B cell (primary cell): ENCODE measurements around the gene ZNF764. TPM values are rescaled to one million over a fixed set of nuclear protein-coding genes. Genes with fewer than 3 reads are reported as not detected.

Source experiments
- ATAC-seq: fragments of 200-7000 bp; cut with Tn5 transposase; one replicate; pipeline ENCODE4 v1.10.0; 2021; ENCODE audit warnings: low read depth, mild to moderate bottlenecking, moderate number of reproducible peaks, moderate library complexity
- CTCF ChIA-PET: fragments of 350-600 bp; sonication (Branson Sonifier 250); formaldehyde crosslinking; loops from one replicate; lab custom pipeline; 2021; ENCODE audit warnings: antibody characterized with exemption, inconsistent platforms; lab: Charles Lee
- POLR2A ChIA-PET: fragments of 350-600 bp; sonication (Branson Sonifier 250); formaldehyde crosslinking; loops from one replicate; lab custom pipeline; 2021; ENCODE audit warnings: antibody characterized with exemption; lab: Charles Lee
- DNase-seq: peaks from one replicate; pipeline ENCODE4 v3.0.0; 2013
- H2AFZ ChIP-seq: 2 replicates; pipeline ENCODE4 v1.6.1; 2012; ENCODE audit warnings: mild to moderate bottlenecking, low read depth, low read length; ENCODE audit not compliant: insufficient read depth, poor library complexity, severe bottlenecking
- H3K27ac ChIP-seq, 2 donors: 1 replicate in 1 of 2; 2 replicates in 1 of 2; pipeline ENCODE4 v1.5.1; 2012 to 2013; ENCODE audit warnings: low read length in 2 of 2, mild to moderate bottlenecking in 2 of 2, moderate library complexity in 1 of 2
- H3K27me3 ChIP-seq, 4 experiments: fragments of 200-600 bp in 1 of 4; sonication (generic) in 1 of 4; replicated peaks in 1 of 4; 1 replicate in 2 of 4; 2 replicates in 2 of 4; pipeline versions ENCODE4 v1.6.1 to v1.7.0; 2013 to 2016; ENCODE audit warnings: low read length in 3 of 4, mild to moderate bottlenecking in 2 of 4, mixed read lengths in 1 of 4, moderate library complexity in 1 of 4; ENCODE audit not compliant: insufficient read depth in 4 of 4, control insufficient read depth in 3 of 4; ENCODE audit errors: control extremely low read depth in 1 of 4
- H3K36me3 ChIP-seq, 2 experiments: replicated peaks in 1 of 2; 1 replicate in 1 of 2; 2 replicates in 1 of 2; pipeline versions ENCODE4 v1.6.1 to v1.7.1; 2013; ENCODE audit warnings: low read length in 1 of 2; ENCODE audit not compliant: insufficient read depth in 2 of 2, control insufficient read depth in 1 of 2; ENCODE audit errors: control extremely low read depth in 1 of 2, extremely low read depth in 1 of 2
- H3K4me1 ChIP-seq, 2 donors: fragments of 200-600 bp in 1 of 2; sonication (generic) in 1 of 2; 1 replicate in 1 of 2; 2 replicates in 1 of 2; pipeline versions ENCODE4 v1.5.1 to v1.6.1; 2013 to 2017; ENCODE audit warnings: low read length in 2 of 2; ENCODE audit not compliant: control insufficient read depth in 2 of 2, insufficient read depth in 2 of 2
- H3K4me2 ChIP-seq: replicated peaks from 2 replicates; pipeline ENCODE3; 2012; ENCODE audit warnings: mild to moderate bottlenecking, low read depth, low read length; ENCODE audit not compliant: poor library complexity, severe bottlenecking
- H3K4me3 ChIP-seq, 5 experiments: fragments of 200-600 bp in 1 of 5; sonication (generic) in 1 of 5; 1 replicate in 3 of 5; 2 replicates in 2 of 5; pipeline versions ENCODE4 v1.5.1 to v1.7.0; 2011 to 2016; ENCODE audit warnings: low read length in 4 of 5, mild to moderate bottlenecking in 4 of 5, low read depth in 2 of 5, control low read depth in 1 of 5, moderate library complexity in 1 of 5; ENCODE audit not compliant: insufficient read depth in 1 of 5; ENCODE audit errors: control extremely low read depth in 1 of 5, extremely low read depth in 1 of 5
- H3K79me2 ChIP-seq: fragments of 200-600 bp; sonication (generic); one replicate; pipeline ENCODE4 v1.6.0; 2016; ENCODE audit warnings: low read length; ENCODE audit not compliant: control insufficient read depth, insufficient read depth
- H3K9ac ChIP-seq: fragments of 200-600 bp; sonication (generic); 2 replicates; pipeline ENCODE4 v1.6.1; 2017; ENCODE audit warnings: mild to moderate bottlenecking, low read length, moderate library complexity
- H3K9me3 ChIP-seq, 3 donors: one replicate each; pipeline versions ENCODE4 v1.6.1 to v1.7.1; 2013; ENCODE audit warnings: low read length in 2 of 3; ENCODE audit not compliant: control insufficient read depth in 2 of 3, insufficient read depth in 1 of 3; ENCODE audit errors: control extremely low read depth in 1 of 3
- H4K20me1 ChIP-seq: 2 replicates; pipeline ENCODE4 v1.6.0; 2012; ENCODE audit warnings: mild to moderate bottlenecking, low read length; ENCODE audit not compliant: insufficient read depth, control insufficient read depth, poor library complexity, severe bottlenecking
- H3K27ac Mint-ChIP-seq: one replicate; pipeline ENCODE4 v1.8.0; 2021; ENCODE audit warnings: mixed read lengths
- H3K27me3 Mint-ChIP-seq: one replicate; pipeline ENCODE4 v1.8.0; 2021; ENCODE audit warnings: mixed read lengths
- H3K4me1 Mint-ChIP-seq: one replicate; pipeline ENCODE4 v1.8.0; 2021; ENCODE audit warnings: mixed read lengths
- H3K4me3 Mint-ChIP-seq: one replicate; pipeline ENCODE4 v1.8.0; 2021; ENCODE audit warnings: mixed read lengths
- H3K9me3 Mint-ChIP-seq: one replicate; pipeline ENCODE4 v1.8.0; 2022; ENCODE audit warnings: mixed read lengths; ENCODE audit not compliant: insufficient read depth
- CTCF ChIP-seq: fragments of 200-600 bp; IDR thresholded peaks from one replicate; pipeline ENCODE4 v1.8.0; 2022; ENCODE audit warnings: antibody characterized with exemption, mild to moderate bottlenecking
- EZH2 ChIP-seq: IDR thresholded peaks from 2 replicates; pipeline ENCODE4 v1.6.1; 2012; ENCODE audit warnings: borderline replicate concordance, low read depth, mild to moderate bottlenecking, moderate library complexity, low read length; ENCODE audit not compliant: insufficient read depth, poor library complexity, severe bottlenecking
- WGBS: methylation state at CpG from one replicate; pipeline ENCODE4 v1.1.5; 2013; ENCODE audit warnings: missing lambda C conversion rate; ENCODE audit not compliant: insufficient coverage; 5-methylcytosine and 5-hydroxymethylcytosine counted together
- intact Hi-C: fragments of 100-400 bp; cut with micrococcal nuclease; formaldehyde crosslinking; loops from one replicate; pipeline ENCODE4 v1.10.0; 2022
- polyA plus RNA-seq: library from polyadenylated mRNA; depleted of rRNA; stranded (reverse); fragments of >200 nt; gene quantifications from 2 replicates; pipeline ENCODE4 v1.2.3, GENCODE V29; 2012
- total RNA-seq, 2 donors: library from RNA; stranded (reverse); fragments of 120-200 nt in 1 of 2; gene quantifications; 1 replicate in 1 of 2; 2 replicates in 1 of 2; pipeline versions ENCODE4 v1.2.3 to v1.2.4, GENCODE V29; 2013 to 2022

Gene ZNF764
- total and polyA plus RNA-seq, 2 donors (not counting 1 experiment from before 2014, with no cell fraction given): 12.6 to 20.9 TPM

- Histone ChIP-seq H4K20me1 (no peaks in the 10 kb centered on the region), H3K4me3 (no peak overlapping the region), H3K27ac (no peak overlapping the region), H2AFZ (no peak overlapping the region), H3K4me2 (no peak overlapping the region), H3K79me2 (no peaks in the 10 kb centered on the region), H3K27me3 (no peaks in the 10 kb centered on the region), H3K9ac (no peak overlapping the region), H3K36me3 (peaks cover 0 to 34% of the 10 kb centered on the region in 2 experiments), H3K4me1 (peaks cover 0 to 10% of the 10 kb centered on the region in 2 donors), H3K9me3 (no peaks in the 10 kb centered on the region)
- TF ChIP-seq CTCF (no peak), EZH2 (no peak)
- H3K27ac Mint-ChIP-seq: peak overlapping the region; percentile 5
- no peak overlapping the region for H3K4me3 Mint-ChIP-seq
- CTCF ChIA-PET: interaction anchor here (0.6 to 1.7 kb wide), 2 partner anchors 72 to 379 kb away, joined by 4 to 6 read pairs; no protein-coding TSS in a partner anchor
- DNase-seq (no peak), ATAC-seq (no peak)
- H3K9me3 Mint-ChIP-seq: no peaks in the 10 kb centered on the region
- H3K27me3 Mint-ChIP-seq: no peaks in the 10 kb centered on the region
- intact Hi-C loops: no loop called here
- H3K4me1 Mint-ChIP-seq: peaks cover 3% of the 10 kb centered on the region
- POLR2A ChIA-PET: interaction anchor here (0.6 kb wide), 2 partner anchors 15 to 55 kb away, joined by 4 to 9 read pairs; no protein-coding TSS in a partner anchor
- WGBS: 94% methylated on average over 8 of the region's 11 CpGs
These were observed 36.1 kb downstream of the ZNF764 start for GRCh38 chr16:30521873-30522641.

GRCh38 chr16:30521476-30521872, 36.7 kb downstream of the ZNF764 start:
- no peak overlapping the region for H3K27ac ChIP-seq
- POLR2A ChIA-PET: no interaction called here
- no peaks in the 10 kb centered on the region for H3K9me3 ChIP-seq
- H3K4me2 ChIP-seq: no peak overlapping the region
- H2AFZ ChIP-seq: no peak overlapping the region
- no peaks in the 10 kb centered on the region for H3K79me2 ChIP-seq
- no peak for TF ChIP-seq CTCF
- TF ChIP-seq EZH2: no peak
- DNase-seq: no peak
- no peak overlapping the region for H3K9ac ChIP-seq
- H3K4me1 Mint-ChIP-seq: peaks cover 3% of the 10 kb centered on the region
- 98% methylated on average over 6 of the region's 7 CpGs for WGBS
- no peaks in the 10 kb centered on the region for H3K9me3 Mint-ChIP-seq
- H3K27me3 Mint-ChIP-seq: no peaks in the 10 kb centered on the region
- no peaks in the 10 kb centered on the region for H4K20me1 ChIP-seq
- no peak overlapping the region for H3K4me3 Mint-ChIP-seq
- H3K36me3 ChIP-seq: peaks cover 0 to 40% of the 10 kb centered on the region in 2 experiments
- peaks cover 0 to 10% of the 10 kb centered on the region in 2 donors for H3K4me1 ChIP-seq
- H3K27ac Mint-ChIP-seq: no peak overlapping the region
- CTCF ChIA-PET: interaction anchor here (0.6 kb wide), 1 partner anchor 380 kb away, joined by 6 read pairs; no protein-coding TSS in a partner anchor
- no peak overlapping the region for H3K4me3 ChIP-seq
- H3K27me3 ChIP-seq: no peaks in the 10 kb centered on the region
- intact Hi-C loops: no loop called here
- no peak for ATAC-seq
